ENCODE results near the gene KRTAP20-3. TPM values are rescaled to one million over a fixed set of nuclear protein-coding genes. Genes with fewer than 3 reads are reported as not detected.

KRTAP20-3 gene
- not detected in 5 replicates for total RNA-seq (2022; extraction: Qiagen RNA extraction; ENCODE audit: low read depth)

GRCh38 chr21:30642564-30642963, at the start of gene KRTAP20-3:
TSS of gene KRTAP20-3 (plus strand) at chr21:30642864.

GRCh38 chr21:30598802-30599201, 43.9 kb upstream of the KRTAP20-3 start, which contains the start of gene KRTAP6-2:
TSS of gene KRTAP6-2 (minus strand) at chr21:30598902. CDS start at chr21:30598874, 28 bp downstream.

DNA sequence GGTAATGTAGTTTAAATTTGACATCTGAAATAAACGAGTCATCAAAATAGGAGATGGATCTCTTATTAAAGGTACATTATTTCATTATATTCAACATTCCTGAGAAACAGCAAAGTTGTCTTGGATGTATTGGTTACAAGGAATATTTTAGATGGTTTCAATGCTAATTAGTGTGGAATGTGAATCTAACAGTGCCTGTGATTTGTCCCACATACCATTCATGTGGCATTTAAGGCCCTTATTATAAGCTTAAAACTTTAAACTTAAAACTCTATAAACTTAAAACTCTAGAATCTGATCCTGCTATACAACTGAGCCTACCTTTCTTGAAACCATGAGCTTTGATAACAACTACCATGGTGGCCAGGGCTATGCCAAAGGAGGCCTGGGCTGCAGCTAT, 41.9 kb upstream of the KRTAP20-3 start, which contains the start of gene KRTAP22-1:
KRTAP22-1 (plus strand) TSS at position 301 of the 400 bp plus-strand sequence.

DNA sequence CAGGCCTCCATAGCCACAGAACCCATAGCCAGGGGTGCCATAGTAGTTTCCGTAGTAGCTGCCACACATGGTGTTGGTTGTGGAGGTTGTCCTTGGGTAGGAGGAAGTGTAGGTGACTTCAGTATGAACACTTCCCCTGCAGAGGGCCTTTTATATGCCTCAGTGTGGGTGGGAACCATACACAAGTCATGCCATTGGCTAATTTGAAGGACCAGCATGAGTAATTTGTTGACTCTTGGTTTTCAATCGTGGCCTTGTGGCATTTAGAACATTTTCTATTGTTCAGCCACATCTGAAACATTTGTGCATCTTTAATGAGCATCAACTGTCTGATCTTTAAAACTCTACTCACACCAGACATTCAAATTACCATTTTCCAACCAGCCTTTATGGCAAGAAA, 28.8 kb upstream of the KRTAP20-3 start, which contains the start of gene KRTAP6-1:
KRTAP6-1 (minus strand) TSS at position 95 of the 400 bp plus-strand sequence; CDS start at position 69, 26 bp downstream.

DNA sequence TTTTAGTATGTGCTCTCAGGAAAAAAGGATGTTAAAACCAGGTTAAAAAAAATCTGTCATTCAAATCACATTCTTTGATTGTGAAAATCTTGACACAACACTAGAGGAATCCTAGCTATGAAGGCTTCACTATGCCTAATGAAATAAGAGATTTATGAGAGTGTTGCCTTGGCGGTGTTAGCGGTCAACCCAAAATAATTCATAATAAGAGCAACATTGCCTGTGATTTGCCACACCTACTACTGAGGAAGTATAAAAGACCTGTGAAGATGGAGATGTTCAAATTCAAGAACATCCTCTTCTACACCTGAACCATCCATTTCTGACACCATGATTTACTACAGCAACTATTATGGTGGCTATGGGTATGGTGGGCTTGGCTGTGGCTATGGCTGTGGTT, 26.5 kb upstream of the KRTAP20-3 start, which contains the start of gene KRTAP20-1:
KRTAP20-1 (plus strand) TSS at position 301 of the 400 bp plus-strand sequence; CDS start at position 331, 30 bp downstream.

GRCh38 chr21:30620522-30620921, 22.1 kb upstream of the KRTAP20-3 start, which contains the start of gene KRTAP20-4:
TSS of gene KRTAP20-4 (plus strand) at chr21:30620627.

GRCh38 chr21:30634906-30635305, 7.8 kb upstream of the KRTAP20-3 start, which contains the start of gene KRTAP20-2:
TSS of gene KRTAP20-2 (plus strand) at chr21:30635206. CDS start at chr21:30635264, 58 bp downstream.

Other genes with a start within 250 kb of the KRTAP20-3 start
- not detected in 5 replicates for gene KRTAP13-1, start 246.8 kb upstream of the KRTAP20-3 start, total RNA-seq (2022; extraction: Qiagen RNA extraction; ENCODE audit: low read depth)
- not detected in 5 replicates for gene KRTAP13-3, start 216.9 kb upstream of the KRTAP20-3 start, total RNA-seq (2022; extraction: Qiagen RNA extraction; ENCODE audit: low read depth)
- gene KRTAP13-4, start 212.6 kb upstream of the KRTAP20-3 start, total RNA-seq (2022; extraction: Qiagen RNA extraction; ENCODE audit: low read depth) = not detected in 5 replicates
- gene KRTAP15-1, start 202.6 kb upstream of the KRTAP20-3 start, total RNA-seq (2022; extraction: Qiagen RNA extraction; ENCODE audit: low read depth) = not detected in 5 replicates
- gene KRTAP19-1, start 162.5 kb upstream of the KRTAP20-3 start, total RNA-seq (2022; extraction: Qiagen RNA extraction; ENCODE audit: low read depth) = not detected in 5 replicates
- gene KRTAP19-2, start 155.4 kb upstream of the KRTAP20-3 start, total RNA-seq (2022; extraction: Qiagen RNA extraction; ENCODE audit: low read depth) = not detected in 5 replicates
- gene KRTAP19-3, start 150.9 kb upstream of the KRTAP20-3 start, total RNA-seq (2022; extraction: Qiagen RNA extraction; ENCODE audit: low read depth) = not detected in 5 replicates
- not detected in 5 replicates for gene KRTAP19-4, start 145.7 kb upstream of the KRTAP20-3 start, total RNA-seq (2022; extraction: Qiagen RNA extraction; ENCODE audit: low read depth)
- not detected in 5 replicates for gene KRTAP19-5, start 140.7 kb upstream of the KRTAP20-3 start, total RNA-seq (2022; extraction: Qiagen RNA extraction; ENCODE audit: low read depth)
- not detected in 5 replicates for gene KRTAP19-6, start 101.0 kb upstream of the KRTAP20-3 start, total RNA-seq (2022; extraction: Qiagen RNA extraction; ENCODE audit: low read depth)
- not detected in 5 replicates for gene KRTAP19-7, start 81.5 kb upstream of the KRTAP20-3 start, total RNA-seq (2022; extraction: Qiagen RNA extraction; ENCODE audit: low read depth)
- not detected in 5 replicates for gene KRTAP22-2, start 52.5 kb upstream of the KRTAP20-3 start, total RNA-seq (2022; extraction: Qiagen RNA extraction; ENCODE audit: low read depth)
- gene KRTAP6-3, start 50.4 kb upstream of the KRTAP20-3 start, total RNA-seq (2022; extraction: Qiagen RNA extraction; ENCODE audit: low read depth) = not detected in 5 replicates
- gene KRTAP6-2, start 44.0 kb upstream of the KRTAP20-3 start, total RNA-seq (2022; extraction: Qiagen RNA extraction; ENCODE audit: low read depth) = not detected in 5 replicates
- not detected in 5 replicates for gene KRTAP22-1, start 41.8 kb upstream of the KRTAP20-3 start, total RNA-seq (2022; extraction: Qiagen RNA extraction; ENCODE audit: low read depth)
- not detected in 5 replicates for gene KRTAP6-1, start 28.9 kb upstream of the KRTAP20-3 start, total RNA-seq (2022; extraction: Qiagen RNA extraction; ENCODE audit: low read depth)
- not detected in 5 replicates for gene KRTAP20-1, start 26.4 kb upstream of the KRTAP20-3 start, total RNA-seq (2022; extraction: Qiagen RNA extraction; ENCODE audit: low read depth)
- not detected in 5 replicates for gene KRTAP20-4, start 22.2 kb upstream of the KRTAP20-3 start, total RNA-seq (2022; extraction: Qiagen RNA extraction; ENCODE audit: low read depth)
- gene KRTAP20-2, start 7.7 kb upstream of the KRTAP20-3 start, total RNA-seq (2022; extraction: Qiagen RNA extraction; ENCODE audit: low read depth) = not detected in 5 replicates
- gene KRTAP21-3, start 75.9 kb downstream of the KRTAP20-3 start, total RNA-seq (2022; extraction: Qiagen RNA extraction; ENCODE audit: low read depth) = not detected in 5 replicates
- gene KRTAP21-2, start 104.4 kb downstream of the KRTAP20-3 start, total RNA-seq (2022; extraction: Qiagen RNA extraction; ENCODE audit: low read depth) = not detected in 5 replicates
- gene KRTAP21-1, start 112.6 kb downstream of the KRTAP20-3 start, total RNA-seq (2022; extraction: Qiagen RNA extraction; ENCODE audit: low read depth) = not detected in 5 replicates
- not detected in 5 replicates for gene KRTAP8-1, start 170.4 kb downstream of the KRTAP20-3 start, total RNA-seq (2022; extraction: Qiagen RNA extraction; ENCODE audit: low read depth)
- gene KRTAP7-1, start 186.9 kb downstream of the KRTAP20-3 start, total RNA-seq (2022; extraction: Qiagen RNA extraction; ENCODE audit: low read depth) = not detected in 5 replicates
- gene KRTAP11-1, start 238.7 kb downstream of the KRTAP20-3 start, total RNA-seq (2022; extraction: Qiagen RNA extraction; ENCODE audit: low read depth) = not detected in 5 replicates